Cardiac muscle cell (in vitro differentiated cells and primary cell): ENCODE data around the gene PHTF2. TPM values are rescaled to one million over a fixed set of nuclear protein-coding genes. Genes with fewer than 3 reads are reported as not detected.

Source experiments
- DNase-seq, 2 donors: peaks; one replicate each; pipeline versions ENCODE4 v3.0.0 to v3.0.0-alpha.2; 2010 to 2017; ENCODE audit warnings: low read depth in 1 of 2, low spot score in 1 of 2
- H3K27ac ChIP-seq: fragments of 200-600 bp; sonication (generic); 2 replicates; pipeline ENCODE4 v1.5.1; 2016
- H3K27me3 ChIP-seq: fragments of 200-600 bp; sonication (generic); 2 replicates; pipeline ENCODE4 v1.6.0; 2016; ENCODE audit warnings: control low read depth
- H3K36me3 ChIP-seq: fragments of 200-600 bp; sonication (generic); 2 replicates; pipeline ENCODE4 v1.5.1; 2016; ENCODE audit warnings: control low read depth
- H3K4me1 ChIP-seq: fragments of 200-600 bp; sonication (generic); 2 replicates; pipeline ENCODE4 v1.8.1; 2017; ENCODE audit warnings: low read depth, mild to moderate bottlenecking, mixed run types
- H3K4me3 ChIP-seq: fragments of 200-600 bp; sonication (generic); 2 replicates; pipeline ENCODE4 v1.5.1; 2016; ENCODE audit warnings: mild to moderate bottlenecking
- H3K9me3 ChIP-seq: fragments of 200-600 bp; sonication (generic); 2 replicates; pipeline ENCODE4 v1.5.1; 2017; ENCODE audit warnings: low read depth, mild to moderate bottlenecking, control low read depth
- CTCF ChIP-seq: IDR thresholded peaks from 2 replicates; pipeline ENCODE4 v1.5.1; 2012; ENCODE audit warnings: low read depth, mild to moderate bottlenecking, low read length
- polyA plus RNA-seq: library from polyadenylated mRNA; unstranded; fragments of >200 nt; fragmentation: Nextera tagmentation; extraction: Ambion mirVana; gene quantifications from 2 replicates; pipeline ENCODE4 v1.2.1, GENCODE V29; 2016
- total RNA-seq: library from RNA; depleted of rRNA; stranded (reverse); fragments of >200 nt; gene quantifications from 2 replicates; pipeline ENCODE4 v1.2.3, GENCODE V29; 2016

PHTF2 gene
- total and polyA plus RNA-seq, 2 experiments from 2014 or later = 28.4 to 36.6 TPM

GRCh38 chr7:77786018-77786417, 12.6 kb upstream of the PHTF2 start:
- no peak for DNase-seq

GRCh38 chr7:77786741-77787140, 11.8 kb upstream of the PHTF2 start:
- H3K9me3 ChIP-seq = no peaks in the 10 kb centered on the region
- DNase-seq = no peak
- TF ChIP-seq CTCF = no peak
- no peaks in the 10 kb centered on the region for H3K27me3 ChIP-seq
- H3K27ac ChIP-seq = no peak overlapping the region
- H3K36me3 ChIP-seq = no peaks in the 10 kb centered on the region
- H3K4me3 ChIP-seq = no peak overlapping the region
- peaks cover 11% of the 10 kb centered on the region for H3K4me1 ChIP-seq

More at GRCh38 chr7:77786018-77786417, 12.6 kb upstream of the PHTF2 start:
- Histone ChIP-seq H3K4me3 (no peak overlapping the region), H3K9me3 (no peaks in the 10 kb centered on the region), H3K36me3 (peaks cover 3% of the 10 kb centered on the region), H3K27me3 (no peaks in the 10 kb centered on the region), H3K4me1 (peaks cover 11% of the 10 kb centered on the region), H3K27ac (no peak overlapping the region)
- no peak for TF ChIP-seq CTCF

- TF ChIP-seq CTCF = no peak
- no peak for DNase-seq
- peaks cover 3% of the 10 kb centered on the region for H3K4me1 ChIP-seq
- no peak overlapping the region for H3K4me3 ChIP-seq
- H3K27ac ChIP-seq = no peak overlapping the region
- H3K36me3 ChIP-seq = no peaks in the 10 kb centered on the region
- no peaks in the 10 kb centered on the region for H3K27me3 ChIP-seq
- H3K9me3 ChIP-seq = no peaks in the 10 kb centered on the region
These were observed 10.2 kb upstream of the PHTF2 start for GRCh38 chr7:77788327-77788902.

GRCh38 chr7:77791336-77791735, 7.2 kb upstream of the PHTF2 start:
- TF ChIP-seq CTCF = no peak
- Histone ChIP-seq H3K4me1 (peaks cover under 1% of the 10 kb centered on the region), H3K27me3 (no peaks in the 10 kb centered on the region), H3K27ac (peak overlapping the region; percentile 22), H3K9me3 (no peaks in the 10 kb centered on the region), H3K4me3 (no peak overlapping the region), H3K36me3 (peaks cover 4% of the 10 kb centered on the region)
- DNase-seq = no peak

GRCh38 chr7:77791956-77792355, 6.6 kb upstream of the PHTF2 start:
- H3K36me3 ChIP-seq = peaks cover 4% of the 10 kb centered on the region
- H3K27ac ChIP-seq = no peak overlapping the region
- TF ChIP-seq CTCF = no peak
- no peak for DNase-seq
- no peak overlapping the region for H3K4me3 ChIP-seq
- H3K27me3 ChIP-seq = no peaks in the 10 kb centered on the region
- peaks cover 7% of the 10 kb centered on the region for H3K4me1 ChIP-seq
- no peaks in the 10 kb centered on the region for H3K9me3 ChIP-seq
